Upper lobe of right lung (tissue), 1 donor: Measurements from ENCODE around the gene CAMKMT. TPM values are rescaled to one million over a fixed set of nuclear protein-coding genes. Genes with fewer than 3 reads are reported as not detected.

Experiments used
- ATAC-seq: fragments of 200-7000 bp; cut with Tn5 transposase; one replicate; pipeline ENCODE4 v1.9.1; 2020; ENCODE audit warnings: mild to moderate bottlenecking, moderate library complexity
- DNase-seq: peaks from one replicate; pipeline ENCODE4 v3.0.0-alpha.2; 2020
- H3K27ac ChIP-seq: fragments of 200-600 bp; one replicate; pipeline ENCODE4 v1.8.0; 2022
- H3K27me3 ChIP-seq: fragments of 200-600 bp; one replicate; pipeline ENCODE4 v1.8.0; 2022; ENCODE audit warnings: mild to moderate bottlenecking
- H3K36me3 ChIP-seq: fragments of 200-600 bp; one replicate; pipeline ENCODE4 v1.8.0; 2022
- H3K4me1 ChIP-seq: fragments of 200-600 bp; one replicate; pipeline ENCODE4 v1.8.0; 2022
- H3K4me3 ChIP-seq: fragments of 200-600 bp; one replicate; pipeline ENCODE4 v1.8.0; 2022; ENCODE audit warnings: mild to moderate bottlenecking
- H3K9me3 ChIP-seq: fragments of 200-600 bp; one replicate; pipeline ENCODE4 v1.8.0; 2022
- CTCF ChIP-seq: fragments of 200-600 bp; IDR thresholded peaks from one replicate; pipeline ENCODE4 v1.8.0; 2022; ENCODE audit warnings: antibody characterized with exemption
- intact Hi-C: fragments of 100-400 bp; cut with DNase I; formaldehyde crosslinking; loops from one replicate; pipeline ENCODE4 v1.11.0; 2022
- total RNA-seq: library from RNA; stranded (reverse); fragmentation: NEBNext Ultra II Directional; extraction: Animal tissue kit (Norgen Biotek cat#: 25700); gene quantifications from one replicate; pipeline ENCODE4 v1.2.1, GENCODE V29; 2021
- donor health status: DM: no; HTN: yes; CAD: no; lungs with severe emphysema.

The CAMKMT gene
- total RNA-seq, 1 donor from 2014 or later, result 10.5 TPM

GRCh38 chr2:44349506-44349905 lies 12.2 kb upstream of the CAMKMT start:
- H3K9me3 ChIP-seq, result no peaks in the 10 kb centered on the region

GRCh38 chr2:44351088-44351487 lies 10.7 kb upstream of the CAMKMT start:
- DNase-seq (no peak), ATAC-seq (no peak)
- intact Hi-C loops, result no loop called here
- no peak for TF ChIP-seq CTCF
- Histone ChIP-seq H3K27ac (no peak overlapping the region), H3K4me3 (no peak overlapping the region), H3K9me3 (no peaks in the 10 kb centered on the region), H3K4me1 (peaks cover 4% of the 10 kb centered on the region), H3K36me3 (no peaks in the 10 kb centered on the region), H3K27me3 (no peaks in the 10 kb centered on the region)

More at GRCh38 chr2:44349506-44349905, 12.2 kb upstream of the CAMKMT start:
- ATAC-seq, result no peak
- no peak for TF ChIP-seq CTCF
- Histone ChIP-seq H3K27me3 (no peaks in the 10 kb centered on the region), H3K27ac (no peak overlapping the region), H3K4me3 (no peak overlapping the region), H3K4me1 (peaks cover 4% of the 10 kb centered on the region), H3K36me3 (peaks cover 14% of the 10 kb centered on the region)
- no peak for DNase-seq
- intact Hi-C loops, result no loop called here

- Histone ChIP-seq H3K36me3 (no peaks in the 10 kb centered on the region), H3K4me3 (no peak overlapping the region), H3K27me3 (no peaks in the 10 kb centered on the region), H3K4me1 (peaks cover 4% of the 10 kb centered on the region), H3K27ac (no peak overlapping the region), H3K9me3 (no peaks in the 10 kb centered on the region)
- intact Hi-C loops, result no loop called here
- no peak for DNase-seq
- TF ChIP-seq CTCF, result no peak
- no peak for ATAC-seq
Measured at GRCh38 chr2:44351676-44352075, 10.1 kb upstream of the CAMKMT start.

- Histone ChIP-seq H3K4me3 (no peak overlapping the region), H3K27me3 (no peaks in the 10 kb centered on the region), H3K36me3 (no peaks in the 10 kb centered on the region), H3K27ac (no peak overlapping the region), H3K9me3 (no peaks in the 10 kb centered on the region), H3K4me1 (no peaks in the 10 kb centered on the region)
- DNase-seq (no peak), ATAC-seq (no peak)
- TF ChIP-seq CTCF, result no peak
- intact Hi-C loops, result no loop called here
Measured at GRCh38 chr2:44352510-44352909, 9.2 kb upstream of the CAMKMT start.

- no peaks in the 10 kb centered on the region for H3K27me3 ChIP-seq
- ATAC-seq (no peak), DNase-seq (no peak)
- H3K4me1 ChIP-seq, result peaks cover 11% of the 10 kb centered on the region
- no peak for TF ChIP-seq CTCF
- no peak overlapping the region for H3K4me3 ChIP-seq
- intact Hi-C loops, result no loop called here
- H3K27ac ChIP-seq, result no peak overlapping the region
- H3K36me3 ChIP-seq, result no peaks in the 10 kb centered on the region
- H3K9me3 ChIP-seq, result no peaks in the 10 kb centered on the region
Measured at GRCh38 chr2:44354761-44355160, 7.0 kb upstream of the CAMKMT start.

- Histone ChIP-seq H3K36me3 (no peaks in the 10 kb centered on the region), H3K4me3 (no peak overlapping the region), H3K27me3 (no peaks in the 10 kb centered on the region), H3K4me1 (peaks cover 25% of the 10 kb centered on the region), H3K9me3 (no peaks in the 10 kb centered on the region), H3K27ac (no peak overlapping the region)
- peak; percentile 71 for DNase-seq
- intact Hi-C loops, result no loop called here
- TF ChIP-seq CTCF, result no peak
- no peak for ATAC-seq
Measured at GRCh38 chr2:44358503-44358902, 3.2 kb upstream of the CAMKMT start.
